Stimulated activated CD4-positive, alpha-beta T cell treated with anti-CD3 and anti-CD28 coated beads, Interleukin-4, amount 100 ng/mL, for 48 hours (primary cell): ENCODE data around the gene GSKIP.
"Not testable (repeated sequence)": the region's sequence is repeated elsewhere in the genome, so short reads cannot be mapped to it uniquely, and the experiment has no call there.

ENCODE experiments used
- DNase-seq, 2 donors: peaks; one replicate each; pipeline ENCODE4 v3.0.0-alpha.2; 2020; ENCODE audit warnings: low read depth in 2 of 2

Gene GSKIP

GRCh38 chr14:96362965-96363750 lies at the start of gene GSKIP, which contains the start of gene ATG2B:
TSS of gene GSKIP (plus strand) at chr14:96363526. CDS start at chr14:96382248, 18,722 bp downstream.
TSS of gene ATG2B (minus strand) at chr14:96363341. CDS start at chr14:96362976, 365 bp downstream.
- DNase-seq = peak; percentile 95 to 96

GRCh38 chr14:96316087-96316486 lies 47.2 kb upstream of the GSKIP start:
- no peak for DNase-seq

- DNase-seq = no peak
Measured at GRCh38 chr14:96318836-96319235, 44.5 kb upstream of the GSKIP start.

- DNase-seq = no peak
Measured at GRCh38 chr14:96320605-96321004, 42.7 kb upstream of the GSKIP start.

- no peak for DNase-seq
Measured at GRCh38 chr14:96324219-96324618, 39.1 kb upstream of the GSKIP start.

GRCh38 chr14:96338551-96338950 lies 24.8 kb upstream of the GSKIP start:
- no peak for DNase-seq

- no peak for DNase-seq
Measured at GRCh38 chr14:96341323-96341722, 22.0 kb upstream of the GSKIP start.

- DNase-seq = no peak
Measured at GRCh38 chr14:96345669-96346068, 17.7 kb upstream of the GSKIP start.

- DNase-seq = not testable (repeated sequence)
Measured at GRCh38 chr14:96347957-96348356, 15.4 kb upstream of the GSKIP start.

- DNase-seq = no peak
Measured at GRCh38 chr14:96349286-96350075, 13.8 kb upstream of the GSKIP start.

- no peak for DNase-seq
Measured at GRCh38 chr14:96351986-96352385, 11.3 kb upstream of the GSKIP start.

GRCh38 chr14:96352708-96353107 lies 10.6 kb upstream of the GSKIP start:
- no peak for DNase-seq

- no peak for DNase-seq
Measured at GRCh38 chr14:96354246-96354645, 9.1 kb upstream of the GSKIP start.

GRCh38 chr14:96357216-96357615 lies 6.1 kb upstream of the GSKIP start:
- no peak for DNase-seq

GRCh38 chr14:96359959-96360358 lies 3.4 kb upstream of the GSKIP start:
- no peak for DNase-seq

GRCh38 chr14:96362071-96362964 lies 1.0 kb upstream of the GSKIP start:
- peak; percentile 14 to 32 for DNase-seq

GRCh38 chr14:96363751-96364336 lies 518 bp downstream of the GSKIP start:
- DNase-seq = peak in 1 of 2 donors; percentile 23

- no peak for DNase-seq
Measured at GRCh38 chr14:96364962-96365361, 1.6 kb downstream of the GSKIP start.

- no peak for DNase-seq
Measured at GRCh38 chr14:96368534-96368933, 5.2 kb downstream of the GSKIP start.

- DNase-seq = no peak
Measured at GRCh38 chr14:96370528-96370927, 7.2 kb downstream of the GSKIP start.

- DNase-seq = no peak
Measured at GRCh38 chr14:96373538-96373937, 10.2 kb downstream of the GSKIP start.
